ENCODE measurements around the gene ZNF689.

Gene ZNF689

GRCh38 chr16:30652718-30653117, 42.5 kb upstream of the ZNF689 start:
- TF ChIP-seq EZH2 (IDR thresholded peaks at IDR 0.05), result no peak
- no peak for TF ChIP-seq POLR2AphosphoS5 (IDR thresholded peaks at IDR 0.05; ENCODE audit: borderline replicate concordance, low read depth, low read length)
- TF ChIP-seq FOXP2 (optimal IDR thresholded peaks at IDR 0.05; ENCODE audit: control extremely low read depth, extremely low read length, insufficient read depth), result no peak
- no peak overlapping the region for H3K27ac ChIP-seq
- H3K9me3 ChIP-seq (ENCODE audit: low read depth, low read length), result no peaks in the 10 kb centered on the region
- no peak overlapping the region for H3K4me3 ChIP-seq
- H3K36me3 ChIP-seq (ENCODE audit: insufficient read depth, low read length), result peaks cover 20% of the 10 kb centered on the region; the same call in 1 of the 2 replicates
- no peak for DNase-seq (ENCODE audit: low read depth, low spot score)
- no peak overlapping the region for H3K9ac ChIP-seq (ENCODE audit: insufficient read length)

GRCh38 chr16:30652005-30652296, 41.8 kb upstream of the ZNF689 start:
- H3K4me3 ChIP-seq, result peak overlapping the region; percentile 97
- DNase-seq (ENCODE audit: low read depth, low spot score), result no peak
- H3K9me3 ChIP-seq (ENCODE audit: low read depth, low read length), result no peaks in the 10 kb centered on the region
- TF ChIP-seq EZH2 (IDR thresholded peaks at IDR 0.05) (no peak), FOXP2 (optimal IDR thresholded peaks at IDR 0.05; ENCODE audit: control extremely low read depth, extremely low read length, insufficient read depth) (no peak), POLR2AphosphoS5 (IDR thresholded peaks at IDR 0.05; ENCODE audit: borderline replicate concordance, low read depth, low read length) (no peak)
- H3K27ac ChIP-seq, result no peak overlapping the region
- peak overlapping the region; percentile 82 for H3K9ac ChIP-seq (ENCODE audit: insufficient read length)
- peaks cover 20% of the 10 kb centered on the region; the same call in 1 of the 2 replicates for H3K36me3 ChIP-seq (ENCODE audit: insufficient read depth, low read length)

GRCh38 chr16:30651124-30652004, 41.2 kb upstream of the ZNF689 start:
- Histone ChIP-seq H3K4me3 (peak overlapping the region; percentile 97), H3K36me3 (ENCODE audit: insufficient read depth, low read length) (peaks cover 20% of the 10 kb centered on the region; the same call in 1 of the 2 replicates), H3K27ac (peak overlapping the region; percentile 63; the same call in 1 of the 2 replicates), H3K9me3 (ENCODE audit: low read depth, low read length) (no peaks in the 10 kb centered on the region), H3K9ac (ENCODE audit: insufficient read length) (peak overlapping the region; percentile 82)
- no peak for TF ChIP-seq FOXP2 (optimal IDR thresholded peaks at IDR 0.05; ENCODE audit: control extremely low read depth, extremely low read length, insufficient read depth)
- TF ChIP-seq POLR2AphosphoS5 (IDR thresholded peaks at IDR 0.05; ENCODE audit: borderline replicate concordance, low read depth, low read length), result no peak
- TF ChIP-seq EZH2 (IDR thresholded peaks at IDR 0.05), result no peak
- DNase-seq (ENCODE audit: low read depth, low spot score), result no peak

GRCh38 chr16:30650369-30651123, 40.4 kb upstream of the ZNF689 start, which contains the start of gene PRR14:
Gene PRR14, plus strand, starts transcription at chr16:30650960. Its CDS starts 686 bp downstream, at chr16:30651646.
- H3K4me3 ChIP-seq, result peak within 1 kb of the TSS; percentile 97
- peak; percentile 83 for DNase-seq (ENCODE audit: low read depth, low spot score)
- H3K36me3 ChIP-seq (ENCODE audit: insufficient read depth, low read length), result peaks cover 14% of the 10 kb centered on the region; the same call in 1 of the 2 replicates
- H3K9me3 ChIP-seq (ENCODE audit: low read depth, low read length), result no peaks in the 10 kb centered on the region
- TF ChIP-seq EZH2 (IDR thresholded peaks at IDR 0.05) (no peak), POLR2AphosphoS5 (IDR thresholded peaks at IDR 0.05; ENCODE audit: borderline replicate concordance, low read depth, low read length) (peak; percentile 58; the same call in 1 of the 2 replicates)
- peak within 1 kb of the TSS; percentile 73 for H3K27ac ChIP-seq
- H3K9ac ChIP-seq (ENCODE audit: insufficient read length), result peak within 1 kb of the TSS; percentile 82

GRCh38 chr16:30649725-30650368, 39.7 kb upstream of the ZNF689 start:
- Histone ChIP-seq H3K36me3 (ENCODE audit: insufficient read depth, low read length) (peaks cover 10% of the 10 kb centered on the region; the same call in 1 of the 2 replicates), H3K9me3 (ENCODE audit: low read depth, low read length) (no peaks in the 10 kb centered on the region), H3K4me3 (peak overlapping the region; percentile 33; the same call in 1 of the 2 replicates), H3K27ac (peak overlapping the region; percentile 73), H3K9ac (ENCODE audit: insufficient read length) (no peak overlapping the region)
- no peak for TF ChIP-seq FOXP2 (optimal IDR thresholded peaks at IDR 0.05; ENCODE audit: control extremely low read depth, extremely low read length, insufficient read depth)
- TF ChIP-seq EZH2 (IDR thresholded peaks at IDR 0.05), result no peak
- no peak for TF ChIP-seq POLR2AphosphoS5 (IDR thresholded peaks at IDR 0.05; ENCODE audit: borderline replicate concordance, low read depth, low read length)
- DNase-seq (ENCODE audit: low read depth, low spot score), result no peak

GRCh38 chr16:30647274-30647571, 37.0 kb upstream of the ZNF689 start:
- Histone ChIP-seq H3K4me3 (no peak overlapping the region), H3K9ac (ENCODE audit: insufficient read length) (no peak overlapping the region), H3K27ac (peak overlapping the region; percentile 85), H3K36me3 (ENCODE audit: insufficient read depth, low read length) (no peaks in the 10 kb centered on the region), H3K9me3 (ENCODE audit: low read depth, low read length) (no peaks in the 10 kb centered on the region)
- TF ChIP-seq FOXP2 (optimal IDR thresholded peaks at IDR 0.05; ENCODE audit: control extremely low read depth, extremely low read length, insufficient read depth), result no peak
- no peak for TF ChIP-seq POLR2AphosphoS5 (IDR thresholded peaks at IDR 0.05; ENCODE audit: borderline replicate concordance, low read depth, low read length)
- no peak for TF ChIP-seq EZH2 (IDR thresholded peaks at IDR 0.05)
- DNase-seq (ENCODE audit: low read depth, low spot score), result no peak

GRCh38 chr16:30645727-30646126, 35.5 kb upstream of the ZNF689 start:
- no peak for DNase-seq (ENCODE audit: low read depth, low spot score)
- H3K9me3 ChIP-seq (ENCODE audit: low read depth, low read length), result no peaks in the 10 kb centered on the region
- H3K27ac ChIP-seq, result no peak overlapping the region
- no peak overlapping the region for H3K4me3 ChIP-seq
- H3K36me3 ChIP-seq (ENCODE audit: insufficient read depth, low read length), result no peaks in the 10 kb centered on the region
- no peak for TF ChIP-seq FOXP2 (optimal IDR thresholded peaks at IDR 0.05; ENCODE audit: control extremely low read depth, extremely low read length, insufficient read depth)
- no peak for TF ChIP-seq POLR2AphosphoS5 (IDR thresholded peaks at IDR 0.05; ENCODE audit: borderline replicate concordance, low read depth, low read length)
- TF ChIP-seq EZH2 (IDR thresholded peaks at IDR 0.05), result no peak
- no peak overlapping the region for H3K9ac ChIP-seq (ENCODE audit: insufficient read length)

- Histone ChIP-seq H3K9me3 (ENCODE audit: low read depth, low read length) (no peaks in the 10 kb centered on the region), H3K4me3 (no peak overlapping the region), H3K9ac (ENCODE audit: insufficient read length) (no peak overlapping the region), H3K27ac (no peak overlapping the region), H3K36me3 (ENCODE audit: insufficient read depth, low read length) (no peaks in the 10 kb centered on the region)
- TF ChIP-seq POLR2AphosphoS5 (IDR thresholded peaks at IDR 0.05; ENCODE audit: borderline replicate concordance, low read depth, low read length), result no peak
- no peak for TF ChIP-seq EZH2 (IDR thresholded peaks at IDR 0.05)
- TF ChIP-seq FOXP2 (optimal IDR thresholded peaks at IDR 0.05; ENCODE audit: control extremely low read depth, extremely low read length, insufficient read depth), result no peak
- no peak for DNase-seq (ENCODE audit: low read depth, low spot score)
Observed at GRCh38 chr16:30644334-30644830, 34.2 kb upstream of the ZNF689 start.
